Activated CD8-positive, alpha-beta memory T cell treated with anti-CD3 and anti-CD28 coated beads for 36 hours (primary cell): ENCODE data around the gene ANKRD31. TPM values are rescaled to one million over a fixed set of nuclear protein-coding genes. Genes with fewer than 3 reads are reported as not detected.
"Not testable (repeated sequence)": the region's sequence is repeated elsewhere in the genome, so short reads cannot be mapped to it uniquely, and the experiment has no call there.

Experiments used
- CTCF ChIA-PET: fragments of 350-600 bp; sonication (Branson Sonifier 250); formaldehyde crosslinking; loops from one replicate; lab custom pipeline; 2021; ENCODE audit warnings: antibody characterized with exemption; lab: Charles Lee
- POLR2A ChIA-PET: fragments of 350-600 bp; sonication (Branson Sonifier 250); formaldehyde crosslinking; loops from one replicate; lab custom pipeline; 2021; ENCODE audit warnings: antibody characterized with exemption; lab: Charles Lee
- total RNA-seq, 2 experiments: library from RNA; stranded (reverse); gene quantifications; one replicate each; pipeline ENCODE4 v1.2.3, GENCODE V29; 2021

Gene ANKRD31
- total RNA-seq, 2 experiments from 2014 or later = 0.50 to 0.65 TPM

DNA sequence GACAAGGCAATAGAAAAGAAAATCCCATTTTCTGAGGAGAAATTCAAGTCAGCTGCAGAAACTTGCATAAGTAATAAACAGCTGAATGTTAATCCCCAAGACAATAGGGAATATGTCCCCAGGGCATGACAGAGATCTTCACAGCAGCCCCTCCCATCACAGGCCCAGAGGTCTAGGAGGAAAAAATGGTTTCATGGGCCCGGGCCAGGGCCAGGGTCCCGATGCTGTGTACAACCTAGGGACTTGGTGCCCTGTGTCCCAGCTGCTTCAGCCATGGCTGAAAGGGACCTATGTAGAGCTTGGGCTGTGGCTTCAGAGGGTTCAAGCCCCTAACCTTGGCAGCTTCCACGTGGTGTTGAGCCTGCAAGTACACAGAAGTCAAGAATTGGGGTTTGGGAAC, 75.2 kb downstream of the ANKRD31 start:
- POLR2A ChIA-PET, CTCF ChIA-PET: not testable (repeated sequence)

DNA sequence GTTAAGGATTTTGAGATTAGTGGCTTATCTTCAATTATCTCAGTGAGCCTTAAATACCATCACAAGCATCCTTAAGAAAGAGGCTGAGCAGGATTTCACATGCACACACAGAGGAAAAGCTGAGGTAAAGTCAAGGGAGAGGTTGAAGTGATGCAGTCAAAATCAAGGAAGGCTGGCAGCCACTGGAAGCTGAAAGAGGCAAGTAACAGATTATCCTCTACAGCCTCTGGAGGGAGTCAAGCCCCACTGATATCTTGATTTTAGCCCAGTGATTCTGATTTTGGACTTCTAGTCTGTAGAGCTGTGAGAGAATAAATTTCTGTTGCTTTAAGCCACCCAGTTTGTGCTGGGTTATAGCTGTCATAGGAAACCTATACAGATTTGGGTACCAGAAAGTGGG, 80.1 kb downstream of the ANKRD31 start:
- ChIA-PET POLR2A (no interaction called here), CTCF (no interaction called here)

DNA sequence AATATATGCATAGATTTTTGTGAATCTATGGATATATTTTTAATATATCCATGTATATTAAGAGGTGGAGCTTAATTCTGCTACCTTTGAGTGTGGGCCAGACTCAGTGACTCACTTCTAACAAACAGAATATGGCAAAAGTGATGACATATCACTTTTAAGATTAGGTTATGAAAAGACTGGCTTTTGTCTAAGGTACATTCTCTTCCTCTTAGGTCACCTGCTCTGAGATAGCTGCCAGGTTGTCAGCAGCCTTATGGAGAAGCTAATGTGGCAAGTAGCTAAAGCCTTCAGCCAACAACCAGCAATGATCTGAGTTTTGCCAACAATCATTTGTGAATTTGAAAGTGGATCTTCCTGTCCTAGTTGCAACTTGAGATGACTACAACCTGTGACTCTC, 83.8 kb downstream of the ANKRD31 start:
- POLR2A ChIA-PET = no interaction called here
- CTCF ChIA-PET = no interaction called here

DNA sequence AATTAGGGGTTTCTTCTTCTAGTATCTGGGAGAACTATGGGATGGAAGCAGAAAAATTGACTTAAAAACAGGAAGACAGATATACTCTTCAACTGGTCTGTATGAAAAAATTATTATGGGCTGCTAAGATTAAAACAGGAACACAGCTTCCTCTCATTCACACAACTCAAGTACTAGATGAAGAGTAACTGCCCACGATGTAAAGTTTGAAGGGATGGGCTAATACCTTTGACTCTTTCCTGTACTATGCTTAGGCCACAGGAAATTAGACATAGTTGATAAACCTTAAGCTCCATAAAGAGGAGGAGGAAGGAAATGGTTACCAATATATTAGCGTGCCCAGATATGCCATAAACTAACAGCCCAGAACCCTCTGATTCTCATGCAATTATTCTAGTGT, 88.6 kb downstream of the ANKRD31 start:
- CTCF ChIA-PET = no interaction called here
- POLR2A ChIA-PET = no interaction called here

DNA sequence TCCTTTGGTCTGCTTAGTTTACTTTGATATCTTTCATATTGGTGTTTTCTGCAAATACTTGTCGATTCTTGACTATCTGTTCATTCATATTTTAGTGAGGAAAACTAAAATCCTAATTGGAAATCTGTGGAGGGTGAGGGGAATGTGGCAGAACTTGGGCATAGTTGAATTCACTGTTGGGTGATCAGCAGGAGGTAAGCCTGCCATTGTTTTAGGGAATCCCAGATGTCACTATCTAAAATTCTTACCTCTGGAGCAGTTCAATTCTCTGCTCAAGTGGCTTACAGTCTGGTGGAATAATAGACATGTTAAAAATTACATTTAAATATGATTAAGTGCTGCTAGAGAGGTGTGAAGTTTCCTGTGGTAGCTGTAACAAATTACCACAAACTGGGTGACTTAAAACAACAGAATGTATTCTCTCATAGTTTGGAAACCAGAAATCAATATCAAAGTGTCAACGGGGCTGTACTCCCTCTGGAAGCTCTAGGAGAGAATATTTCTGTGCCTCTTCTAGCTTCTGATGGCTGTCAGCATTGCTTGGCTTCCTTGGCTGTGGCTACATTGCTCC, 94.0 kb downstream of the ANKRD31 start:
- POLR2A ChIA-PET = no interaction called here

DNA sequence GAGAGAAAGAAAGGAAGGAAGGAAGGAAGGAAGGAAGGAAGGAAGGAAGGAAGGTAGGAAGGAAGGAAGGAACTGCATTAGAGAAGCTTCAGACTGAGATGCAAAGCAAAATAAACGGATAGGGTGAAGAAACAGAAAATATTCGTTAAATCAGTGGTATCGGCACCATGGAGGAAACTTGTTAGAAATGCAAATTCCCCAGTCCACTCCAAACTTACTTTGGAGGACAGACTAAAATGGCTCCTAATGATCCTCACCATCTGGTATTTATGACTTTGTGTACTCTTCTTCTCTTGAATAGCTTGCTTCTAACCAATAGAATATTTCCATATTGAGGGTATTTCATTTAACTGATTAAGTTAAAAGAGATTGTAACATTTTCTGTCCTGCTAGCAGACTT, 96.4 kb downstream of the ANKRD31 start:
- ChIA-PET CTCF (no interaction called here), POLR2A (no interaction called here)

More for the DNA sequence above, 94.0 kb downstream of the ANKRD31 start:
- CTCF ChIA-PET = no interaction called here

DNA sequence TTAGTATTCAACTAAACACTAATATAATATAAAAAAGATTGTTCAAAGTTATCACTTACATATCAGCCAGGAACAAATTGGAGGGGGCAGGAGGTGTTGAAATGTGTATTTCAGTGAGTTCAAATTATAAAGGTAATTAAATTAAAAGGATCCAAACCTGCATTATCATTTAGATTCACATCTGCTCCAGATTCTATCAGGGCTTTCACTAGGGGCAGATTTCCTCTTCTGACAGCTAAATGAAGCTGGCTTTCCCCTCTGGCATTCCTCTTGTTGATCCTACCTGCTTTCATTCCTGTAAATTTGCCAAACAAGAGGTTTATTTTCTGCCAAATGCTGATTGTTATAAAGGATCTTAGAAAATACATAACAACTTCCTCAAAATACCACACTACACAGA, 98.0 kb downstream of the ANKRD31 start:
- CTCF ChIA-PET = no interaction called here
- POLR2A ChIA-PET = no interaction called here

DNA sequence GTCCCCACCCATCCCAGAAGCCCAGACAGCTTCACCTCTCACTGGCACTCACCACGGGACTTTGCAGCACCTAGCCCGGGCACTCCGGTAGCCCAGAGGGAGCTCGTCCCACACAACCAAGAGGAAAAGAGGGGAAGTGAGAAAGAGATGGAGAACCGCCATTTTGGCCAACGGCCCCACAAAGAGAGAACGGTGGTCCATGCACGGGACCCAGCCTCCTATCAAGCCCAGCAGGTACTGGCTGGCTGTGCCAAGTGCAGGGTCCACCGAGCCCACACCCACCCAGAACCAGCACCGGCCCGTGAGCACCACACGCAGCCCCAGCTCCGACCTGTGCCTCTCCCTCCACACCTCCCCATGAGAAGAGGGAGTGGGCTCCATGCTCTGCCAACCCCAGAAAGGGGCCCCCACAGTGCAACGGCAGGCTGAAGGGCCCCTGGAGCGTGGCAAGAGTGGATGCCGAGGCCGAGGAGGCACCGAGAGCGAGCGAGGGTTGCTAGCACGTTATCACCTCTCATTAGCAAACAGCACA, 105.8 kb downstream of the ANKRD31 start:
- POLR2A ChIA-PET = no interaction called here
- CTCF ChIA-PET = no interaction called here

DNA sequence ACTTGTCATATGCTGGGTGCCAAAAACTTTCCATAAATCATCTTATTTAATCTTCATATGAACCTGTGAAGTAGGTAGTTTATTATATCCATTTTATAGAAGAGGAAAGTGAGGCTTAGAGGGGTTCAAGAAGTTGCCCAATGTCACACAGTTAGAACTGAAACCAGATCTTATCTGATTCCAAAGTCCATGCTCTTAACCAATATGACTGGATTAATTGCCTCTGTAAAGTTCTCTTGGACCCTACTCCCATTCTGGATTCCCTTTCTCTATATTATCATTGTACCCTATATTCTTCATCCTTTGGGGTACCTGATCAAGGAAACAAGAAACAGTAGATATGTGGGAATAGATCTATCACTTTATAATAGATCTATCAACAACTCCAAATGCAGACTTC, 119.8 kb downstream of the ANKRD31 start:
- POLR2A ChIA-PET = no interaction called here
- CTCF ChIA-PET = no interaction called here

DNA sequence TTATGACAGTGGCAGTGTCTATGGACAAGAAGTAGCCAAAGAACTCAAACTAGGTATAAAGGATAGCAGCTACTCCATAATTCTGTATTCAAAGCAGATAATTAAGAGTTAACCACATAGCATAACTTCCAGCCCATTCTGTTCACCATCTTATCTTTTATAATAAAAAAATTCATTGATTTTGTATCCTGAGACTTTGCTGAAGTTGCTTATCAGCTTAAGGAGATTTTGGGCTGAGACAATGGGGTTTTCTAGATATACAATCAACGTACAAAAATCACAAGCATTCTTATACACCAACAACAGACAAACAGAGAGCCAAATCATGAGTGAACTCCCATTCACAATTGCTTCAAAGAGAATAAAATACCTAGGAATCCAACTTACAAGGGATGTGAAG, 122.4 kb downstream of the ANKRD31 start:
- POLR2A ChIA-PET, CTCF ChIA-PET: not testable (repeated sequence)

DNA sequence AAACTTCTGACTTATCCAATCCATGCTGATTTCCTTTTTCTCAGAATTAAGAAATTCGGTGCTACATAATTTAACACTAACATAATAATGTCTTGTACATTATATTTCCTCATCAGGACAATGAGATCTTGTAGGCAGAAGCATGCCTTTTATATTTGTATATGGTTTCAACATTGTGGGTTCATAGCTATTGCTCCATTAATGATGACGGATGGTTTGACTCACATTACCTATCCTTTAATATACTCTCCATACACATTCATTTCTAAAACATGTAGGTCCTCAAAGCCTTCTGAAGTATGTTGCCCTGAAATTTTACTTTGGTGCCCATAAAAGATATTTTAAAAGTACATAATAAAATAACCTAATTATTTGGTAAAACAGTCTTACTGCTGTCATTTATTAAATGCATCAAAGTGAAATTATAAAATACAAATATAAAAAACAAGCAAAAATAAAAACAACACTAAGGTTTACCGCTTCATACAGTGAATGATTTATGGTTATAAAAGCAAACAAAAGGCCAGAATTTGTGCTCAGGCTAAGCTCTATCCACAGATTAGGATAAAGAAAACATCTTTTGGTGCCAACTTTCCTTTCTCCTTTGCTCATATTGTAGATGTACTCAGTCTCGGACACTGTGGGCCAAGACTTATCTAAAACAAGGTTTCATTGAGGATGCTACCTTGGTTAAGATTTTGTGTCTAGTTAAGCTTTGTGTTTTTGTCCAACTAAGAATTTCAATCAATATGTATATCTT, 123.1 kb downstream of the ANKRD31 start:
- CTCF ChIA-PET = no interaction called here
- POLR2A ChIA-PET = no interaction called here

DNA sequence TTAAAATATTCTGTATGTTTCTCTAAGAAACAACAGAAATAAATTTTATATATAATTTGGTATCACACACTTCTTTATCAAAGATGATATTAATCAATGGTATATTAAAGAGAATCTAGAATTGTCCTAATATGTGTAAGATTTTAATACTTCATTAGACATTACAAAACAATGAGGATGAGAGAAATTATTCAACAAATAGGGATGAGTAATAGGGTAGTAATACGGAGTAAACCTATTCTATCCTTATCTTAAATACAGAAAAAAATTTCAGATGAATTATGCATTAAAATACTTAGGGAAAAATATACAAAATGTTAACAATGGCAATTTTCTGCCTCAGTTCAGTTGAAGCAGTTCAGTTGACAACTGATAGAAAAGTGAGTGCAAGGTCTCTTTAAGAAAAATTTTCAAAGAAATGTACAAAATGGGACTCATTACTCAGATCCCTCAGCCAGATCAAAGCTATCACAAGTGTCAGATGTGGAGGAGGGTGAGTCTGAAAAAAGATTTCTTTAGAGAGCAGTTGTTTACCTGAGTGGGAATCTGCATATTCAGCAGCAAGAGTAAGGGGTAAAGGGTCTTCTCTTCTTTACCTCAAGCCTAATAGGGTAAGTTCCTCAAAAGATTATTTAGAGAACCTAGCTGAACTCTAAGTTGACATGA, 127.6 kb downstream of the ANKRD31 start:
- CTCF ChIA-PET = no interaction called here
- POLR2A ChIA-PET = no interaction called here

DNA sequence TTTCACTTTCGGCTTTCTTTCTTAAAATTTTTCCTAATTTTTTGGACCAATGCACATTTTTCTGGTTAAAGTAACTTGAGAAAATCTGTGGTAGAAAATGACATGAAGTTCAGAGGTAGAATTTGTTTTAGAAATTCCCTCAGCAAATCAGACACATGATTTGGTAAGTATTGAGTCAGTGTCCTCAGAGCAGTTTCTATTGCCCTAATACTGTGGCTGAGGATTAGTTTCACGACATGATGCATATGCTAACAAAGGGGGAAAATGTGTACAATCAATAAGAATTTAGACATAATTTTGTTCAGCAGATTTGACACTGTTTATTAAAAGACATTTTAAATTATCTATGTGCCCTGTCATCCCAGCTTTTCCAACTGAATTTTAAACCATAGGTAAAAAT, 128.2 kb downstream of the ANKRD31 start:
- CTCF ChIA-PET = no interaction called here
- POLR2A ChIA-PET = no interaction called here

DNA sequence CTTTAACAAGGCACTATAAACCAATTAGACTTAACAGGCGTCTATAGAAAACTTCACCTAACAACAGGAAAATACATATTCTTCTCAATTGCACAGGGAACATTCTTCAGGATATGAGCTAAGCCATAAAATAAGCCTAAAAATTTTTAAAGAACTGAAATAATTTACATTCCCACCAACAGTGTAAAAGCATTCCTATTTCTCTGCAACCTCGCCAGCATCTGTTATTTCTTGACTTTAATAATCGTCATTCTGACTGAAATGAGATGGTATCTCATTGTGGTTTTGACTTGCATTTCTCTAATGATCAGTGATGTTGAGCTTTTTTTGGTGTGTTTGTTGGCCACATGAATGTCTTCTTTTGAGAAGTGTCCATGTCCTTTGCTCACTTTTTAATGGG, 140.7 kb downstream of the ANKRD31 start:
- POLR2A ChIA-PET, CTCF ChIA-PET: not testable (repeated sequence)

DNA sequence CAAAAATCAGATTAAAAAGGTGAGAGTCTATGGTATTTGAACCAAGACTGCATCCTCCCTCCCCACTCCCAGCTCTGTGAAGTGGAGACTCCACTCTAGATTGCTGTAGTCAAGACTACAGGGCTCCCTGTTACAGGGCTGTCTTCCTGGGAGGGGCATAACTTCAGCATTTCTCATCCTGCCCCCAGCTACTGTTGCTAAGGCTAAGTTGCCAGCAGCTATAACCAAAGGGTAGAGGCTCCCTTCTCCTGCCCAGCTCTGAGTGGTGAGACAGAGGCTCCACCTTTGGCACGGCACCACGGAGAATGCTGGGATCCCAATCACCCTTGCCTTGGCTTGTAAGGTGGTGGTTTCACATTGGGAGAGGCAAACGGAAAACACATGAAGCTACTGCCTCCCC, 145.1 kb downstream of the ANKRD31 start:
- POLR2A ChIA-PET = no interaction called here
- CTCF ChIA-PET = no interaction called here

DNA sequence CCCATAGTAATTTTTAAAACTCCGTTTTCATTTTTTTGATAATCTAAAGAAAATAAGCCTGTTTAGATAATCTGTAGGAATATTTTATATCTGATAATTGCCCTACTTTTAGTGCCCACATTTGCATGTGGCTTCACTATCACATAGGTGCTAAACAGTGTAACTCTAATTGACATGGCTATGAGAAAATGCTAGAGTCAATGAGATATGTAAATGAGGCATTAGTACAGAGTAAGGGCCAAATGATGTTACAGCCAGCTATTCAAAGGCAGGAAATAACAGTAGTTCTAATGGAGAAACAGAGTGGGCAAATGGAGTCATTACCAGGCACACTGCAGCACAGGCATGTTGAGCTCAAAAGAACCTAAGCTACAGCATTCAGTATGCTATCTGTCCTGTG, 147.0 kb downstream of the ANKRD31 start:
- POLR2A ChIA-PET = interaction anchor here (0.5 kb wide), 1 partner anchor 120 kb away, joined by 6 read pairs; no protein-coding TSS in a partner anchor
- CTCF ChIA-PET = interaction anchor here (0.6 to 1.6 kb wide), 2 partner anchors 9 to 1307 kb away, joined by 3 to 4 read pairs; no protein-coding TSS in a partner anchor

DNA sequence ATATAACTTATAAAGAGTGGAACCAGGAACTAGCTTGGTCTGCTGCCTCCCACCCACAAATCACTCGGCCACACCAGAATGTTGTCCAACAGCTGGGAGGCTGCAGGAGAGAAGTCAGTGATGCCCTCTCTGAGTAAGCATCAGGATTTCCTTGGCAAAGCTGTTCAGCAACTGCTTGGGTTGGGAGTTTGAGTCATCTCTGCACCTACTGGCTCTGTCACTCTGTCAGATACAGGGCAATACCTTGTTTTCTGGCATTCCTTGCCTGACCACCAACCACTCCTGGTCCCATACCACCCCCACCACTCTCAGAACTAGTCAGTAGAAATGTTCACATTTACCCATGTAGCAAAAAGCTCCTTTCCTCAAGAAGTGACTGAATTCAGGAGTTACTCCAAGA, 147.5 kb downstream of the ANKRD31 start:
- ChIA-PET CTCF (interaction anchor here (1.6 kb wide), 1 partner anchor 9 kb away, joined by 3 read pairs; no protein-coding TSS in a partner anchor), POLR2A (no interaction called here)

DNA sequence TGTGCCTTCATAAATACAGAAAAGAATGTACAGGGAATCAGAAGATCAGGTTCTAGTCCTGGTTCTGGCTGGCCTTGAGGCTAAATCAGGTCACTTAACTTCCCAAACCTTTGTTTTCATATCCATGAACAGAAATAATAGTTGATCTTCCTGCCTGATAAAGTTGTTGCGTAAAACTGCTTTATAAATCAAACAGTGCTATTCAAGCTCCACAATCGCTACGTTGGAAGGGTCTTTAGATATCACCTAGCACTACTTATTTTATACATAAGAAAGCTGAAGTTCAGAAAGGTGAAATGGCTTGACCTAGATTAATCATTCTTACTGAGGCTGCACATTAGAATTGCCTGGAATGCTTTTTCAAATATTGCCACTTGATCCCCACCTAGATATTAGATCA, 148.0 kb downstream of the ANKRD31 start:
- CTCF ChIA-PET = no interaction called here
- POLR2A ChIA-PET = no interaction called here

DNA sequence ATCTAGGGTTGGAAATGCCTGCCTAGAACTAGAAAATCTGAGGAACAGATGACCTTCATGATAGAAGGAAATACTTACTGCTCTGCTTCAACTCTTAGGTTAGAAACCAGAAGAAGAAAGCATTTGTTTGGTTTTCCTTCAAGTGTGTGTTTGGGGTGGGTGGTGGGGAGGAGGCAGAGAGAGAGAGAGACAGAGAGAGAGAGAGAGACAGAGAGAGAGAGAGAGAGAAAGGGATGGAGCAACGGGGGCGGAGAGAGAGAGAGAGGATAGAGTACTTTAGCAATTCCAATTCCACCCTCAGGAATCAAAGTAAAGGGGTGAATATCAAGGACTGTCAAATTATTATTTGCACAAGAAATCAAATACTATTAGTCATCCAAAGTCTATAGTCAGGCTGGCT, 155.2 kb downstream of the ANKRD31 start:
- POLR2A ChIA-PET = no interaction called here
- CTCF ChIA-PET = no interaction called here

DNA sequence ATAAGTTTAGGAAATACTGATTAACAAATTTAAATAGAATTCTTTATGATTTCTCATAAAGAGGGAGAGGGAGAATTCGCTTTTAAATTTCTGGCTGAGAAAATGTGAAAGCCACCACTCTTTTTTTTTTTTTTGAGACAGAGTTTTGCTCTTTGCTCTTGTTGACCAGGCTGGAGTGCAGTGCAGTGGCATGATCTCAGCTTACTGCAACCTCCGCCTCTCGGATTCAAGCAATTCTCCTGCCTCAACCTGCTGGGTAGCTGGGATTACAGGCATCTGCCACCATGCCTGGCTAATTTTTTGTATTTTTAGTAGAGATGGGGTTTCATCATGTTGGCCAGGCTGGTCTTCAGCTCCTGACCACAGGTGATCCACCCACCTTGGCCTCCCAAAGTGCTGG, 157.3 kb downstream of the ANKRD31 start:
- POLR2A ChIA-PET = not testable (repeated sequence)
- CTCF ChIA-PET = interaction anchor here (1.0 kb wide), 1 partner anchor 144 kb away, joined by 3 read pairs; no protein-coding TSS in a partner anchor
